Activated naive CD4-positive, alpha-beta T cell treated with anti-CD3 and anti-CD28 coated beads for 36 hours (primary cell): Measurements from ENCODE around the gene RNASEH2B. TPM values are rescaled to one million over a fixed set of nuclear protein-coding genes. Genes with fewer than 3 reads are reported as not detected.

Source experiments
- CTCF ChIA-PET: fragments of 350-600 bp; sonication (Branson Sonifier 250); formaldehyde crosslinking; loops from one replicate; lab custom pipeline; 2021; ENCODE audit warnings: antibody characterized with exemption; lab: Charles Lee
- DNase-seq: peaks from one replicate; pipeline ENCODE4 v3.0.0-alpha.2; 2020
- H3K27ac Mint-ChIP-seq: one replicate; pipeline ENCODE4 v1.8.0; 2021; ENCODE audit warnings: mild to moderate bottlenecking, mixed read lengths
- H3K27me3 Mint-ChIP-seq: one replicate; pipeline ENCODE4 v1.8.0; 2021; ENCODE audit warnings: low read depth, mixed read lengths
- H3K36me3 Mint-ChIP-seq: one replicate; pipeline ENCODE4 v1.8.0; 2021; ENCODE audit warnings: low read depth, mixed read lengths
- H3K4me1 Mint-ChIP-seq: one replicate; pipeline ENCODE4 v1.8.0; 2021; ENCODE audit warnings: low read depth, mixed read lengths
- H3K4me3 Mint-ChIP-seq: one replicate; pipeline ENCODE4 v1.8.0; 2021; ENCODE audit warnings: mild to moderate bottlenecking, moderate library complexity, mixed read lengths
- H3K9me3 Mint-ChIP-seq: one replicate; pipeline ENCODE4 v1.8.0; 2021; ENCODE audit warnings: mixed read lengths
- intact Hi-C: fragments of 100-400 bp; cut with micrococcal nuclease; formaldehyde crosslinking; loops from one replicate; pipeline ENCODE4 v1.15.1; 2023
- total RNA-seq, 2 experiments: library from RNA; stranded (reverse); gene quantifications; one replicate each; pipeline ENCODE4 v1.2.3, GENCODE V29; 2021

RNASEH2B gene
- total RNA-seq, 2 experiments from 2014 or later, result 47.8 to 49.7 TPM

- intact Hi-C loops, result loop anchor here (1.0 to 5.0 kb wide), 10 partner anchors 63 to 1118 kb away; partner anchors contain the start of genes KPNA3 and TRIM13
- H3K9me3 Mint-ChIP-seq, result no peaks in the 10 kb centered on the region
- CTCF ChIA-PET, result interaction anchor here (2.7 to 5.3 kb wide), 2 partner anchors 17 to 826 kb away, joined by 14 to 65 read pairs; no protein-coding TSS in a partner anchor
Measured at GRCh38 chr13:50910485-50910805, 854 bp downstream of the RNASEH2B start.

DNA sequence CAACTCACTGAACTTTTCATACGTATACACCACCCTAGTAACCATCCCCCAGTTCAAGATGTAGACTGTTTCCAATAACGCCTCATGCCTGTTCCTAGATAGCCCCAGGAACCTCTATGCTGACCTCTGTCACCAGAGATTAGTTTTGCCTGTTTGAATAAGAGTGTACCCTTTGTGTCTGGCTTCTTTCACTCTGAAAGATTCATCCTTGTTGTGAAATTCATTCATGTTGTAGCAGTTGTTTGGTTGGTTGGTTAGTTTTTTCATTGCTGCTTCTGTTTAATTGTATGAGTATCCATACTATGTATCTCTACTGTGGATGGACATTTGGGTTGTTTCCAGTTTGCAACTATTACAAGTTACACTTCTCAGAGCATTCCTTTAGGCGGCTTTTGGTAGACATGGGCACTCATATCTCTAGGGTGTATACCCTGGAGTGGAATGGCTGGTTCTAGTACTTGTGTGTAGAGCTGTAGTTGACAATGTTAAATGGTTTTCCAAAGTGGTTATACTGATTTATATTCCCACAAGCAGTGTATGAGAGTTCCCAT lies 1.6 kb downstream of the RNASEH2B start:
- Mint-ChIP-seq H3K36me3 (peaks cover 3% of the 10 kb centered on the region), H3K9me3 (no peaks in the 10 kb centered on the region), H3K4me3 (peak overlapping the region; percentile 94), H3K27me3 (no peaks in the 10 kb centered on the region), H3K27ac (peak overlapping the region; percentile 96), H3K4me1 (peaks cover 36% of the 10 kb centered on the region)
- CTCF ChIA-PET, result interaction anchor here (0.5 to 5.3 kb wide), 32 partner anchors 7 to 975 kb away, joined by 3 to 65 read pairs (median 4); partner anchors contain the start of genes SPRYD7 and TRIM13
- intact Hi-C loops, result loop anchor here (1.0 to 5.0 kb wide), 9 partner anchors 18 to 1118 kb away; partner anchors contain the start of gene KPNA3
- no peak for DNase-seq

More at GRCh38 chr13:50910485-50910805, 854 bp downstream of the RNASEH2B start:
- H3K4me1 Mint-ChIP-seq, result peaks cover 32% of the 10 kb centered on the region
- H3K36me3 Mint-ChIP-seq, result peaks cover 3% of the 10 kb centered on the region
- no peaks in the 10 kb centered on the region for H3K27me3 Mint-ChIP-seq
- peak overlapping the region; percentile 96 for H3K27ac Mint-ChIP-seq
- no peak for DNase-seq
- peak overlapping the region; percentile 94 for H3K4me3 Mint-ChIP-seq

DNA sequence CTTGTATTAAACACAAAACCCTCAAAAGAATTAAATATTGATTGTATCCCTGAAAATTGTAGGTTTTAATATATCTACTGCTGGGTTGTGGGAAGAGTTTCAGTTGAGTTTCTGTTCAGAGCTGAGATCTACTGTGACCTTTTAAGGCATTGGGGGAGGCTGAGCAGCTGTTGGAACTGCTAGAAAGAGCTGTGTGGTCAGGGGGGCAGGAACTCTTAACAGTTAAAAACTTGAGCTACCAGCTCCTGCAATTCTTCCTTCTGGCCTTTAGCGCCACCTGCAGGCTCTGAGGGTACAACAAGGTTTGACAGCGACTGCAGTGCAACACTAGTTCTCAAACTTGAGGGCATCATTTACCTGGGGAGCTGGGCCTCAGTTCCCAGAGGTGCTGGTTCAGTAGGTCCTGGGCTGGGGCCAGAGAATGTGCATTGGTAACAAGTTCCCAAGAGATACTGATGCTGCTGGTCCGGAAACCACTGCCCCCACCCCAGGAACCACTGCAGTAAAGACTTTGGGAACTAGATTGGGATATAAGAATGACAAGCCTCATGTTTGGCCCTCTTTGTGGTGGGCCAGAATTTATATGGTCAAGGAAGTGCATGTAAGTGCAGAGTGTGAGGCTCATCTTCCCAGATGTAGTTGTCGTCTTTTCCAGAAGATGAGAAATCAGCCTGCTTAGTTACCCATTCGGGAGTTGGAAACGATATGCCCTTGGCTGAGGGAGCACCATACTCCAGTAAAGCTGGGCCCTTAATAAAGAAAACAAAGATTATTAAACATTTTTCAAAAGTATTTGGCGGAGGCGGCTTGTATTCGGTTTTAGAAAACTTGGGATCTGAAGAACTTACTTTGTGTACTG lies 2.6 kb downstream of the RNASEH2B start:
- CTCF ChIA-PET, result interaction anchor here (0.5 to 5.3 kb wide), 43 partner anchors 8 to 976 kb away, joined by 3 to 65 read pairs (median 4); partner anchors contain the start of genes SPRYD7 and TRIM13
- Mint-ChIP-seq H3K4me1 (peaks cover 46% of the 10 kb centered on the region), H3K4me3 (peak overlapping the region; percentile 94), H3K9me3 (no peaks in the 10 kb centered on the region), H3K27me3 (no peaks in the 10 kb centered on the region), H3K36me3 (peaks cover 4% of the 10 kb centered on the region), H3K27ac (peak overlapping the region; percentile 75)
- intact Hi-C loops, result loop anchor here (1.0 to 5.0 kb wide), 14 partner anchors 19 to 1119 kb away; partner anchors contain the start of genes KPNA3 and SPRYD7
- peak; percentile 97 for DNase-seq

DNA sequence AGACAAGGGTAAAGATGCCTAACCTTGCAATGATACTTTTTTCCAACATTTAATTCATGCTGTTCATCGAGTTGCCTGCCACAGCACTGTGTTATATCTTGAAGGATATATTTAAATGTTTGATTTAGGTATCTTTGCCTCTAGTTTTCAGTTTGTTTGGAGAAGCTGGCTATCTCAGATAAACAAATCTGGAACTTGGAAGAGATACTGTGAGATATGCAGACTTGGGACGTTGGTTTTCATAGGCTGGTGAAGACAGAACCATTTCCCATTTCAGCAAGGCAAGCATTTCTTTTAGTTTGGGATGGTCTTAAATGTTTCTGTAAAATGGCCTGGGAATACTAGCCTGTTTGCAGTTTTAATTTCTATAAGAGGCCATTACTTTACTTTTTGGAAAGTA lies 3.3 kb downstream of the RNASEH2B start:
- H3K4me1 Mint-ChIP-seq, result peaks cover 53% of the 10 kb centered on the region
- intact Hi-C loops, result loop anchor here (1.0 to 5.0 kb wide), 11 partner anchors 66 to 977 kb away; partner anchors contain the start of gene SPRYD7
- no peak overlapping the region for H3K27ac Mint-ChIP-seq
- H3K9me3 Mint-ChIP-seq, result no peaks in the 10 kb centered on the region
- DNase-seq, result no peak
- H3K4me3 Mint-ChIP-seq, result no peak overlapping the region
- CTCF ChIA-PET, result interaction anchor here (1.2 to 5.3 kb wide), 7 partner anchors 19 to 936 kb away, joined by 3 to 65 read pairs (median 9); no protein-coding TSS in a partner anchor
- peaks cover 4% of the 10 kb centered on the region for H3K36me3 Mint-ChIP-seq
- H3K27me3 Mint-ChIP-seq, result no peaks in the 10 kb centered on the region

GRCh38 chr13:50914176-50914700 lies 4.6 kb downstream of the RNASEH2B start:
- H3K4me1 Mint-ChIP-seq, result peaks cover 61% of the 10 kb centered on the region
- peaks cover 4% of the 10 kb centered on the region for H3K36me3 Mint-ChIP-seq
- DNase-seq, result no peak
- intact Hi-C loops, result loop anchor here (5.0 kb wide), 6 partner anchors 67 to 677 kb away; no protein-coding TSS in a partner anchor
- no peaks in the 10 kb centered on the region for H3K9me3 Mint-ChIP-seq
- H3K27ac Mint-ChIP-seq, result no peak overlapping the region
- no peak overlapping the region for H3K4me3 Mint-ChIP-seq
- H3K27me3 Mint-ChIP-seq, result no peaks in the 10 kb centered on the region
- CTCF ChIA-PET, result interaction anchor here (0.6 to 1.3 kb wide), 7 partner anchors 15 to 581 kb away, joined by 3 to 4 read pairs (median 3); no protein-coding TSS in a partner anchor

- H3K27ac Mint-ChIP-seq, result no peak overlapping the region
- no peaks in the 10 kb centered on the region for H3K9me3 Mint-ChIP-seq
Measured at GRCh38 chr13:50914848-50915247, 5.3 kb downstream of the RNASEH2B start.

DNA sequence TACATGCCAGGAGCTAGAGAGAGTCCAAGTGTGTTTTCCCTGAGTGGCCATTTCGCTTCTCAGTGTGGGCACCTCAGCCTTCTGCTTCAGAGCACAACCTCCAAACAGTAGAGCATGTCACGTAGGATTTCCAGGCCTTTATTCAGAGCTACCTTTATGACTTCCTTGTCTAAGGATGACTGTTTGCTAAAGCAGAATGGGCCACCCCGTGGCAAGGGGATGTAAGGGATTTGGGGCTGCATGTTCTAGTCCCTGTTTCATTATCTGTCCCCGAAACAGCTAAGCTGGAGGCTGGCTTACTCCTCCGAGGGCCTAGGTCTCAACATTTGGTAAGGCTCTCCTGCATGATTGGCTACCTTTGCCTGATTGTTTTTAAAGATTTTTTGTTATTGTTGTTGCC lies 6.0 kb downstream of the RNASEH2B start:
- intact Hi-C loops, result no loop called here
- Mint-ChIP-seq H3K36me3 (peaks cover 2% of the 10 kb centered on the region), H3K27ac (no peak overlapping the region), H3K4me1 (peaks cover 69% of the 10 kb centered on the region), H3K27me3 (no peaks in the 10 kb centered on the region), H3K9me3 (no peaks in the 10 kb centered on the region), H3K4me3 (no peak overlapping the region)
- CTCF ChIA-PET, result interaction anchor here (0.5 to 1.5 kb wide), 4 partner anchors 15 to 939 kb away, joined by 3 to 5 read pairs (median 3); no protein-coding TSS in a partner anchor
- peak; percentile 59 for DNase-seq

More at GRCh38 chr13:50914848-50915247, 5.3 kb downstream of the RNASEH2B start:
- CTCF ChIA-PET, result interaction anchor here (0.6 to 1.5 kb wide), 6 partner anchors 14 to 582 kb away, joined by 3 to 5 read pairs (median 3); no protein-coding TSS in a partner anchor
- Mint-ChIP-seq H3K36me3 (peaks cover 4% of the 10 kb centered on the region), H3K4me3 (no peak overlapping the region), H3K4me1 (peaks cover 66% of the 10 kb centered on the region), H3K27me3 (no peaks in the 10 kb centered on the region)
- DNase-seq, result no peak
- intact Hi-C loops, result loop anchor here (5.0 kb wide), 6 partner anchors 68 to 678 kb away; no protein-coding TSS in a partner anchor

DNA sequence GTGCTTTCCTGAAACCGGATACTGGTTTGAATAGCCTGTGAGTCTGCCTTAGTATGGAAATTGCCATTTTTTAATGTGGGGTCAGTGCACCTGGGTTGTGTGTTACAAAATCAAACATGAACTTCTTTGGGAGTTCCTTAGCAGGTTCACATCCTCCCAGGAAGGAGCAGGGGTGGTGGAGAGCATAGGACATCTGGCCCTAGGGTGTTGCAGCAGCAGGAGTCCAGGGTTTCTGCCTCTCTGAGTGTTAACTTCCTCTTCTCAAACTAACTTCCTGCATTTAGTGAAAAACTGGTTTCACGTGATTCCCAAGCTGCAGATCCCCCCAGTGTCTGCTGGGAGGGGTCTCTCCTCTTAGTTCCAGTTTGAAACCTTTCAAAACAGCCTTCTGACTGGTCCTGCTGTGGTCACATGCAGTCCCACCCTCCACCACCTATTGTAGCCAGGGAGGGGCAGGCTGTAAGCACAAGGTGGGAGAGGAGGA lies 7.2 kb downstream of the RNASEH2B start:
- intact Hi-C loops, result no loop called here
- DNase-seq, result no peak
- no peaks in the 10 kb centered on the region for H3K27me3 Mint-ChIP-seq
- peaks cover 63% of the 10 kb centered on the region for H3K4me1 Mint-ChIP-seq
- CTCF ChIA-PET, result interaction anchor here (0.6 to 1.3 kb wide), 3 partner anchors 23 to 600 kb away, joined by 3 to 5 read pairs (median 3); no protein-coding TSS in a partner anchor
- no peak overlapping the region for H3K27ac Mint-ChIP-seq
- peaks cover 7% of the 10 kb centered on the region for H3K36me3 Mint-ChIP-seq
- peaks cover under 1% of the 10 kb centered on the region for H3K9me3 Mint-ChIP-seq
- H3K4me3 Mint-ChIP-seq, result no peak overlapping the region

DNA sequence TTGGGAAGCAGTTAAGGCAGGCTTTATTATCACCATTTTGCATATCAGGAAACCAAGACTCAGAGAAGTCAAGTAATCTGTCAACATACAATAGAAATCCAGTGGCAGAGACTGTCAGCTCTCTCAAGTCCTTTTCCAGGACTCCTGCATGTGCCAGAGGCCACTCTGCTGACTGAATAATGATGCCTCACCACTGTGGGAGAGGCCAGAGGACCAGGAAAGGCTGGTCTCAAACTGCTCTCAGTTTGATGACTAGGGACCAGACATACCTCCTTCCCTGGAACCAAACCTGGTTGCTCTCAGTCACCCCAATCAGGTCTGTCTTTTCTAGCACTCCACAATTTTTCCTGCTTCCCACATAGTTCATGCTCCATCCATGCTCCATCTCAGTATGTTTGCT lies 8.0 kb downstream of the RNASEH2B start:
- no peak for DNase-seq
- no peak overlapping the region for H3K27ac Mint-ChIP-seq
- peaks cover 57% of the 10 kb centered on the region for H3K4me1 Mint-ChIP-seq
- CTCF ChIA-PET, result interaction anchor here (0.6 to 1.9 kb wide), 4 partner anchors 24 to 601 kb away, joined by 3 to 5 read pairs (median 4); no protein-coding TSS in a partner anchor
- H3K4me3 Mint-ChIP-seq, result no peak overlapping the region
- peaks cover 15% of the 10 kb centered on the region for H3K36me3 Mint-ChIP-seq
- intact Hi-C loops, result no loop called here
- no peaks in the 10 kb centered on the region for H3K27me3 Mint-ChIP-seq
- peaks cover 9% of the 10 kb centered on the region for H3K9me3 Mint-ChIP-seq

- Mint-ChIP-seq H3K4me1 (peaks cover 57% of the 10 kb centered on the region), H3K27ac (no peak overlapping the region), H3K36me3 (peaks cover 25% of the 10 kb centered on the region), H3K4me3 (no peak overlapping the region), H3K27me3 (no peaks in the 10 kb centered on the region), H3K9me3 (peaks cover 19% of the 10 kb centered on the region)
- CTCF ChIA-PET, result interaction anchor here (1.3 to 1.9 kb wide), 2 partner anchors 26 to 117 kb away, joined by 5 to 6 read pairs; no protein-coding TSS in a partner anchor
- no peak for DNase-seq
- intact Hi-C loops, result no loop called here
Measured at GRCh38 chr13:50918567-50918966, 9.0 kb downstream of the RNASEH2B start.

GRCh38 chr13:50919277-50919676 lies 9.7 kb downstream of the RNASEH2B start:
- H3K4me1 Mint-ChIP-seq, result peaks cover 53% of the 10 kb centered on the region
- DNase-seq, result no peak

More at GRCh38 chr13:50919277-50919676, 9.7 kb downstream of the RNASEH2B start:
- intact Hi-C loops, result no loop called here
- Mint-ChIP-seq H3K4me3 (no peak overlapping the region), H3K27me3 (no peaks in the 10 kb centered on the region), H3K36me3 (peaks cover 28% of the 10 kb centered on the region), H3K27ac (no peak overlapping the region), H3K9me3 (peaks cover 26% of the 10 kb centered on the region)
- CTCF ChIA-PET, result interaction anchor here (1.3 kb wide), 1 partner anchor 27 kb away, joined by 6 read pairs; no protein-coding TSS in a partner anchor
